Endometrium (tissue), 2 donors: ENCODE data around the gene MUL1.

Source experiments
- FAIRE-seq: peaks from 2 replicates; lab custom pipeline; 2012; peaks lifted over from hg19 to GRCh38; lab: Jason Lieb, UNC
- donor health status: control.
- donor health status: control.

Gene MUL1

GRCh38 chr1:20484519-20485462, 23.2 kb downstream of the MUL1 start:
- no peak for FAIRE-seq

- FAIRE-seq: no peak
These were observed 24.0 kb downstream of the MUL1 start for GRCh38 chr1:20483833-20484518.

- no peak for FAIRE-seq
These were observed 24.7 kb downstream of the MUL1 start for GRCh38 chr1:20483098-20483832.

GRCh38 chr1:20481643-20482498, 26.1 kb downstream of the MUL1 start:
- FAIRE-seq: no peak

GRCh38 chr1:20480951-20481617, 26.9 kb downstream of the MUL1 start:
- FAIRE-seq: no peak

- FAIRE-seq: no peak
These were observed 27.6 kb downstream of the MUL1 start for GRCh38 chr1:20480243-20480944.

- no peak for FAIRE-seq
These were observed 28.1 kb downstream of the MUL1 start for GRCh38 chr1:20479840-20480239.

- FAIRE-seq: no peak
These were observed 29.8 kb downstream of the MUL1 start for GRCh38 chr1:20478057-20478635.

- FAIRE-seq: no peak
These were observed 30.4 kb downstream of the MUL1 start for GRCh38 chr1:20477348-20478056.

GRCh38 chr1:20476265-20477038, 31.5 kb downstream of the MUL1 start:
- no peak for FAIRE-seq

GRCh38 chr1:20474996-20475395, 33.0 kb downstream of the MUL1 start:
- no peak for FAIRE-seq

GRCh38 chr1:20474333-20474975, 33.5 kb downstream of the MUL1 start:
- no peak for FAIRE-seq

GRCh38 chr1:20473894-20474293, 34.1 kb downstream of the MUL1 start:
- FAIRE-seq: no peak

- no peak for FAIRE-seq
These were observed 34.9 kb downstream of the MUL1 start for GRCh38 chr1:20472860-20473711.

GRCh38 chr1:20472121-20472520, 35.8 kb downstream of the MUL1 start:
- no peak for FAIRE-seq

GRCh38 chr1:20470194-20470593, 37.8 kb downstream of the MUL1 start:
- no peak for FAIRE-seq

GRCh38 chr1:20469406-20470076, 38.4 kb downstream of the MUL1 start:
- FAIRE-seq: no peak
